ENCODE results near the gene SMURF1. TPM values are rescaled to one million over a fixed set of nuclear protein-coding genes. Genes with fewer than 3 reads are reported as not detected.

SMURF1 gene
- total RNA-seq, 1 donor from 2014 or later = 51.3 TPM

- TF ChIP-seq CTCF (IDR thresholded peaks at IDR 0.05; ENCODE audit: insufficient read depth, low read length, poor library complexity, severe bottlenecking) = no peak
- Histone ChIP-seq H3K27me3 (ENCODE audit: control insufficient read depth, insufficient read depth, low read length) (no peaks in the 10 kb centered on the region), H3K36me3 (ENCODE audit: control insufficient read depth, insufficient read depth, low read length) (peaks cover 1% of the 10 kb centered on the region), H3K4me3 (ENCODE audit: low read depth, low read length) (no peak overlapping the region)
- DNase-seq (ENCODE audit: low read depth) = no peak
Measured at GRCh38 chr7:98978672-98979071, 165.2 kb downstream of the SMURF1 start.

Other genes starting within 250 kb of the SMURF1 start
- 0.75 and 2.3 TPM in 2 replicates for gene KPNA7, start 64.0 kb upstream of the SMURF1 start, total RNA-seq
- 0.89 and 5.6 TPM in 2 replicates for gene MYH16, start 128.7 kb upstream of the SMURF1 start, total RNA-seq
- gene ARPC1A, start 181.8 kb upstream of the SMURF1 start, total RNA-seq = 185 and 216 TPM in 2 replicates
- 385 and 460 TPM in 2 replicates for gene ARPC1B, start 230.6 kb upstream of the SMURF1 start, total RNA-seq

Measured in kidney epithelial cell (primary cell).